Activated CD4-positive, alpha-beta T cell treated with anti-CD3 and anti-CD28 coated beads, Interleukin-2, amount 10 ng/mL, durations not matched to agents 7 days and 5 days (primary cell): ENCODE results near the gene SNX3. TPM values are rescaled to one million over a fixed set of nuclear protein-coding genes. Genes with fewer than 3 reads are reported as not detected.

ENCODE experiments used
- CTCF ChIA-PET: fragments of 350-600 bp; sonication (Branson Sonifier 250); formaldehyde crosslinking; loops from one replicate; lab custom pipeline; 2021; ENCODE audit warnings: antibody characterized with exemption; lab: Charles Lee
- POLR2A ChIA-PET: fragments of 350-600 bp; sonication (Branson Sonifier 250); formaldehyde crosslinking; loops from one replicate; lab custom pipeline; 2021; ENCODE audit warnings: antibody characterized with exemption; lab: Charles Lee
- DNase-seq: peaks from one replicate; pipeline ENCODE4 v3.0.0-alpha.2; 2020
- H3K27ac Mint-ChIP-seq: one replicate; pipeline ENCODE4 v1.8.0; 2021; ENCODE audit warnings: mild to moderate bottlenecking, moderate library complexity, mixed read lengths
- H3K27me3 Mint-ChIP-seq: one replicate; pipeline ENCODE4 v1.8.0; 2021; ENCODE audit warnings: mixed read lengths
- H3K36me3 Mint-ChIP-seq: one replicate; pipeline ENCODE4 v1.8.0; 2021; ENCODE audit warnings: low read depth, mixed read lengths
- H3K4me1 Mint-ChIP-seq: one replicate; pipeline ENCODE4 v1.8.0; 2021; ENCODE audit warnings: mixed read lengths
- H3K4me3 Mint-ChIP-seq: one replicate; pipeline ENCODE4 v1.8.0; 2021; ENCODE audit warnings: mild to moderate bottlenecking, moderate library complexity, mixed read lengths
- H3K9me3 Mint-ChIP-seq: one replicate; pipeline ENCODE4 v1.8.0; 2021; ENCODE audit warnings: mixed read lengths
- total RNA-seq, 2 experiments: library from RNA; stranded (reverse); gene quantifications; one replicate each; pipeline ENCODE4 v1.2.3, GENCODE V29; 2021

Gene SNX3
- total RNA-seq, 2 experiments from 2014 or later = 84.6 to 116 TPM

DNA sequence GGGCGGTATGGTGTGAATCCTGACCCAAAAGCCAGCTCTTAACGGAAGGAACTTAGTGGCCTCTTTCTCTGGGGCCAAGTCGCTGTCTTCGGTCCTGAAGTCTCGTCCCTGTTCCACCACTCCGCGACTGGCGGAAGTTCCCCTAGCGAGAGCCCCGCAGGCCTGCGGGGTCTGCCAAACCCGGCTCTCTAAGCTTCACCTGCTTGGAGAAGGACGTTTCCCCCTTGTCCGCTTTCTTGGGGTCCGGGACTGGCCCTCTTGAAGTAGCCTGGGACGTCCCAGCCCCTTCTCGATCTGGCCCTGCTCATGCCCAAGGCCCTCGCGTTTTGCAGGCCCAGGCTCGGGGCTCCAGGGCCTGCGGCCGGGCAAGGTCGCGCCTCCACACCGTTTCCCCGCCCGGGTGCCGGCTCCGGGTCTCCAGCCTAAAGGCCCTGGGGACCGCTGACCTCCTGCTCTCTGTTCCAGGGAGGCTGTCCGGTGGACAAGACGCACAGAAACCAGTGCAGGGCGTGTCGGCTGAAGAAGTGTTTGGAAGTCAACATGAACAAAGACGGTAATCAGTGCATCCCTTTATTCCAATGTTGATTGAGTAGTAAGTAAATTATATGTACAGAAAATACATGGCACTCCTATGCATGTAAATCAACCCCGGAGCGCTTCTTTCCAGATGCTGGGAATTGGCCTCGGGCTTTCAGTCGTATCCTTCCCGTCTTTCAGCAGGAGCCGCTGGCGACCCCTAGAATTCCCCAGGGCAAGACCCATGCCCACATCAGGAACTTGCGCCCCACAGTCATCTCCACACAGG is 86.3 kb downstream of the SNX3 start:
- Mint-ChIP-seq H3K36me3 (peaks cover 4% of the 10 kb centered on the region), H3K4me1 (peaks cover 13% of the 10 kb centered on the region), H3K27ac (no peak overlapping the region), H3K9me3 (no peaks in the 10 kb centered on the region), H3K27me3 (peaks cover 92% of the 10 kb centered on the region), H3K4me3 (no peak overlapping the region)
- CTCF ChIA-PET = interaction anchor here (0.6 to 1.5 kb wide), 4 partner anchors 10 to 27 kb away, joined by 4 to 7 read pairs (median 4); no protein-coding TSS in a partner anchor
- POLR2A ChIA-PET = no interaction called here
- peak; percentile 43 for DNase-seq

DNA sequence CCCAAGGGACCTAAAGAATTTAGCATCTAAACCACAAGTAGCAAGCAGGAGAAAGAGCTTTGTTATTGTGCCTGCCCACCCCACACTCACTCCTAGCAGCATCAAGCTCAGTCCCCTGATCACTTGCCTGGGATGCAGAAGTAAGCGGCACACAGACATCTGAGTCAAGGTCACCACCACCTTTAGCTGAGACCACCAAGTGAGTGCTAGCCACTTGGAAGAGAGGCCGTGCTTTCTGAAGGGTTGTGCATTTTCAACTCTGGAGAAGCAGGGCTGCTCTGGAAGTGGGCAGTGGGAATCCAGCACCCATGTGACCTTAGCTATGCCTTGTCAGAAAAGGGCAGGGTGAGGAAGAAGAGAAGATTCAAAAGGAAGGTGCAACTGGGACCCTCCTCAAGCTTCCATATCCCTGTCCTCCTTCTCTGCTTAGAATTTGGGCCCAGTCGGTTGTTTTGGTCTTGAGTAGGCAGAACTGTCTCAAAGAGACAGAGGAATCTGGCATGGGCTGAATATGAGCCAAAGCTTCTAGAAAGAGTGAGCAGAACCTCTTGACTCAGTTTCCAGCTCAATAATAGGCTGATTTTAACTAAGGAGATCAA is 88.8 kb downstream of the SNX3 start:
- Mint-ChIP-seq H3K27ac (no peak overlapping the region), H3K4me1 (peaks cover 25% of the 10 kb centered on the region), H3K4me3 (no peak overlapping the region), H3K27me3 (peaks cover 91% of the 10 kb centered on the region), H3K36me3 (peaks cover 4% of the 10 kb centered on the region), H3K9me3 (no peaks in the 10 kb centered on the region)
- DNase-seq = no peak
- CTCF ChIA-PET = interaction anchor here (0.8 to 1.9 kb wide), 5 partner anchors 9 to 57 kb away, joined by 4 read pairs; no protein-coding TSS in a partner anchor
- POLR2A ChIA-PET = interaction anchor here (0.5 kb wide), 1 partner anchor 88 kb away, joined by 4 read pairs; no protein-coding TSS in a partner anchor

DNA sequence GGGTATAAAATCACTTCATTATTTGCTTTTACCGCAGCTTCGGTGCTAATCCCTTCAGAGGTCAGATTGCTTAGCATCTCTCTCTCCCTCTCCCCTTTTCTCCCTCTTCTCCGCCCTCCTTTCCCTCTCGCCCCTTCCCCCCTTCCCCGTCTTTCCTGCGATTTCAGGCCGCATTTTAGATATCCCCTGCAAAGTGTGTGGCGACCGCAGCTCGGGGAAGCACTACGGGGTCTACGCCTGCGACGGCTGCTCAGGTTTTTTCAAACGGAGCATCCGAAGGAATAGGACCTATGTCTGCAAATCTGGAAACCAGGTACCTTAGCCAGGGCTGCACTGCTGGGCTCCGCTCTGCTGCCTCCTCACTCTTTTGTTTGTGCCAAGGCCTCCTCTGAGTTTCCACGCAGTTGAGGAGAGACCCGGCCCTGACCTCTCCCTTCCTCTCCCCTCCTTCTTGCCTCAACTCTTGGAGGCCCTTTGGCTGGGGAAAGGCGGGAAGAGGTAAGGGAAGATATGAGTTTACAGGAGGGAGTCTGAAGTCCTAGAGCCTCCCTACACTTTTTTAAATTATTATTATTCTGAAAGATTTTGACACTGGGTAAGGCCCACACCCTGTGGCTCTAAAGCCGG is 89.4 kb downstream of the SNX3 start:
- CTCF ChIA-PET = interaction anchor here (0.8 to 1.9 kb wide), 5 partner anchors 9 to 57 kb away, joined by 4 read pairs; no protein-coding TSS in a partner anchor

DNA sequence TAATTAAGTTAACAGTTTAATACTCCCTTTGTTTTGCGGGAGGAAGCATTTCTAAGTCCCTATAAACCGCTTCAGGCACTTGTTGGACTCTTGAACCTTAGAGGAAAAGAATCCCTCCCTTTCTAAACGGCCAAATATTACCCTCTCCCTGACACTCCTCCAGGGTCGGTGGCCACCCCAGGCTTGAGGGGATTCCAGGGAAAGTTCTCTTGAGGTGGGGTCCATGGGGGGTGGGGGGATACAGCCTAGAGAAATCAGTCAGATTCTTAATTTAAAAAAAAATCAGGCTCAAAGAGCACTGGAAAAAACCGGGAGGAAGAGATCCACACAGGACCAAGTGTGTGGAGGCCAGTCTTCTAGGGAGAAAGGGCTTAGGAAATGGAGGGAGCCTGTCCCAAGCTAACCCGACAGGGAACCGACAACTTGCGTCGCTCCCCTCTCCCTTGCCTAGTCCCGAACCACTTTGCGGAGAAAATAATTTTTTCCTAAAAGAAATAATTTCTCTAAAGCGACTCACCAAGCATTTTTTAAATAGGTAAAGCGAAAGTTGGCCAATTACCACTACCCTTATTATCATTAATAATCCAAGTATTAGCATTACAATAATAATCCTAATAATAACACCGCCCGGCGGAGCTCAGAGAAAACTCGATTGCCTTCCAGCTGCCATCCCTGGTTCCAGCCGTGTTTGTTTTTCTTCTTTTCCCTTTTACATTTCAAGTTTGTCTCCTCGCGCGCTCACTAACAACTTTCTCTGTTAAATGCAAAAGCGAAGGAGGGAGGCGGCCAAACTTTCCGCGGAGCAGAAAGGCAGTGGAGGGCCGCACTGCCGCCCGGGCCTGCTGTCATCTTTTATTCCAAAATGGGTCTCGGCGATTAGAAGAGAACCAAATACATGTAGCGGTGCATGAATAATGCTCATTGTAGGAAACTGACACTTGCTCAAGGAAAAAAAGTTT is 90.2 kb downstream of the SNX3 start:
- POLR2A ChIA-PET = no interaction called here
- CTCF ChIA-PET = interaction anchor here (1.7 to 1.9 kb wide), 2 partner anchors 51 to 54 kb away, joined by 4 read pairs; no protein-coding TSS in a partner anchor
- H3K4me1 Mint-ChIP-seq = peaks cover 26% of the 10 kb centered on the region

More for the DNA sequence above, 89.4 kb downstream of the SNX3 start:
- no peak overlapping the region for H3K4me3 Mint-ChIP-seq
- peaks cover 27% of the 10 kb centered on the region for H3K4me1 Mint-ChIP-seq
- H3K9me3 Mint-ChIP-seq = no peaks in the 10 kb centered on the region
- peaks cover 4% of the 10 kb centered on the region for H3K36me3 Mint-ChIP-seq
- POLR2A ChIA-PET = interaction anchor here (0.5 kb wide), 1 partner anchor 89 kb away, joined by 4 read pairs; no protein-coding TSS in a partner anchor
- H3K27me3 Mint-ChIP-seq = peaks cover 90% of the 10 kb centered on the region
- no peak for DNase-seq
- H3K27ac Mint-ChIP-seq = no peak overlapping the region

DNA sequence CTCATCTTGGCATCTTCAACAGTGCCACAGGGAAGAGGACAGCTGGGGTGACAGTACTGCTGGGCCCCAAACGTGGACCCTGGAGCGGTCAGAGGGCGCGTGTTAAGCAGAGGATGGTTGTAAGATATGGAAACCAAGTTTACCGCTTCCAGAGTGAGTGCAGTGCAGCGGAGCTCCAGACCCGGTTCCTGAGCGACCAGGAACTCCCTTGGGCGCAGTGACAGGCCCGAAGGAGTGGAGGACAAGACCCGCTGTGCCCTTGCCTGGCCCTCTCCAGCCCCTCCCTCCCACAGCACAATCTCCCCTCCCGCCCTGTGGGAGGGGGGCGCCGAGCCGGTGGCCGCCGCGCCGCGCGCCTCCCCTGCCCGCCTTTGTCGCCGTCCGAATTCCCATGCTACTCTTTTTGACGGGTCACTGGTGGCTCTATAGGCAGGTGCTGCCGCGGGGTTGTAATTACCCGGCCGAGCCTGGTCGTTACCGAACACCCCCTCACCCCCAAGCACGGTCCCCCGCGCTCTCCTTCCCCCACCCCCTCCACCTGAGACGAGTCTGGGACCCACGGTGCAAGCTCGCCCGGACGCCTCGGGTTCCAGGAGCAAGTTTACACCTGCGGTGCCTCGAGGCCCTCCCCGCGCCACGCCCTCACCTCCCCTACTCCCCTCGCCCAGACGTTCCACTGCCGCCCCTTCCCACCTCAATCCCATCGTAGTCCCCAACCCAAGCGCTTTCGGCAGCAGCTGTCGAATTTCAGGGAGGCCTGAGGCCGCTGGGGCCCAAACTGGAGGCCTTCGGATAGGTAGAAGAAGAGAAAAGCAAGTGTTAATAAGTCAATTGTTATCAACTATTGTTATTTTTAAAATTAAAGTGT is 91.1 kb downstream of the SNX3 start:
- H3K27ac Mint-ChIP-seq = peak overlapping the region; percentile 64
- H3K27me3 Mint-ChIP-seq = peaks cover 90% of the 10 kb centered on the region
- DNase-seq = no peak
- no peaks in the 10 kb centered on the region for H3K9me3 Mint-ChIP-seq
- H3K36me3 Mint-ChIP-seq = peaks cover 3% of the 10 kb centered on the region
- no peak overlapping the region for H3K4me3 Mint-ChIP-seq
- H3K4me1 Mint-ChIP-seq = peaks cover 25% of the 10 kb centered on the region
- ChIA-PET CTCF (interaction anchor here (0.5 to 1.7 kb wide), 4 partner anchors 51 to 1174 kb away, joined by 3 read pairs; no protein-coding TSS in a partner anchor), POLR2A (no interaction called here)

More for the DNA sequence above, 90.2 kb downstream of the SNX3 start:
- Mint-ChIP-seq H3K4me3 (no peak overlapping the region), H3K9me3 (no peaks in the 10 kb centered on the region), H3K27ac (peak overlapping the region; percentile 9), H3K36me3 (peaks cover 3% of the 10 kb centered on the region), H3K27me3 (peaks cover 90% of the 10 kb centered on the region)
- DNase-seq = no peak

DNA sequence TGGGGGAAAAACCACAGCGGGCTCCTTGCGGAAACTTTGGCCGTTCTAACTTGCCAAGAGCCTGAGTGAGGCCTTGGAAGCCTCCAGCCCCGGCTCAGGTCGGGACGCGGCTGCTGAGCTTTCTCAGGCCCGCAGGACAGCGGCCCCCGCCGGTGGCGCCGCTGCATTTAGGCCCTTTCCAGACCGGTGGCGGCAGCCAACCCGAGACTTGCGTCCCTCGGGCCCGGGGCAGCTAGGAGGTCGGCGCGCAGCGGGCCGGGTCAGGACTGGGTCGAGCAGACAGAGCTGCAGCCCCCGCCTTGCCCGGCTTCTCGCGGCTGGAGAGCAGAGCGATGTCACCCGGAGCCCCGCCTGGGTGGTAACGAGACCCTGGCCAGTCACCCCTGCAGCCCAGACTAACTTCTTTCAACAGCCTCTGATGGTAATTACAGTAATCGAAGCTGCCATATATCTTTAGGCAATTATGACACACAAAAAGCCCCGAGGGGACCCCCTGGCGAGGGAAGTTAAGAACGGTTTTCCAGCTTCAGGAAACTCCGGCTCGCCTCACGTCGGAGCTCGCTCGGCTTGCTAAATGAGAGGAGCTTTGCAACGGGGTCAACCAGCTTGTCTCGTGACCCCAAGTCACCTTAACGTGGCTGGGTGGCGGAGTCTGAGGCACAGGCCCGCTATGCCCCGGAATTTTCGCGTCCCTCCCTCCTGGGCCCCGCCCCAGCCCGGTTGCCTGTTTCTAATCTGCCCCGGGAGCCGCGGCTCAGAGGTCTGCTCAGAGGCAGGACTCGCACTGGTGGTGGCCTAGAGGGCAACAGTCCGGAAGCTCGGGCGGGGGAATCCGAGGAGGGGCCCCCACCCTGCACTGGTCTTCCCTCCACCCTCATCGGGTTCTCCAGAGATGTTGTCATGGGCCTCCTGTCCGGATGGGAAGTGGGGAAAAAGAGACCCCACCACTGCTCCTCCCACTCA is 92.1 kb downstream of the SNX3 start:
- H3K27ac Mint-ChIP-seq = peak overlapping the region; percentile 64
- POLR2A ChIA-PET = no interaction called here

DNA sequence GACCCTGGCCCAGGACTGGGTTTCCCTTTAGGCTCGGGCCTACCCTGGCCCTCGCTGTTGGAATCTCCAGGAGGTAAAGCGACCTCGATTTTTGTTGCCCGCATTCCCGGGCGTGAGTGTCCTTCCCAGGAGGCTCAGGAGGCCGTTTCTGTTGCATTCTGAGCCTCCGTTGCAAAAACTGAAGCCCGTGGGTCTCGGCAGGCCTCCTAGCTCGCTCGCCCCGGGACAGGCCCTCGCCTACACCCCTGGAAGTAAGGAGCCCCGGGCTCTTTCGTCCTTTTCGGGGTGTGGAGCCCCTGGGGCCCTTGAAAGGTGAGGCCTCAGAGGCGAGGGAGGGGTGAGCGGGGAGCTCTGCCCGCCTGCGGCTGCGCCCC is 92.8 kb downstream of the SNX3 start:
- Mint-ChIP-seq H3K9me3 (no peaks in the 10 kb centered on the region), H3K27ac (no peak overlapping the region), H3K4me1 (peaks cover 30% of the 10 kb centered on the region), H3K27me3 (peaks cover 94% of the 10 kb centered on the region), H3K36me3 (peaks cover 4% of the 10 kb centered on the region), H3K4me3 (peak overlapping the region; percentile 43)
- ChIA-PET POLR2A (no interaction called here), CTCF (interaction anchor here (0.6 to 1.4 kb wide), 5 partner anchors 13 to 324 kb away, joined by 3 to 7 read pairs (median 3); no protein-coding TSS in a partner anchor)
- no peak for DNase-seq

More for the DNA sequence above, 92.1 kb downstream of the SNX3 start:
- H3K4me3 Mint-ChIP-seq = no peak overlapping the region
- H3K36me3 Mint-ChIP-seq = peaks cover 3% of the 10 kb centered on the region
- H3K27me3 Mint-ChIP-seq = peaks cover 90% of the 10 kb centered on the region
- H3K4me1 Mint-ChIP-seq = peaks cover 29% of the 10 kb centered on the region
- no peak for DNase-seq
- CTCF ChIA-PET = interaction anchor here (0.5 to 1.7 kb wide), 9 partner anchors 13 to 1173 kb away, joined by 3 to 7 read pairs (median 3); no protein-coding TSS in a partner anchor
- H3K9me3 Mint-ChIP-seq = no peaks in the 10 kb centered on the region

DNA sequence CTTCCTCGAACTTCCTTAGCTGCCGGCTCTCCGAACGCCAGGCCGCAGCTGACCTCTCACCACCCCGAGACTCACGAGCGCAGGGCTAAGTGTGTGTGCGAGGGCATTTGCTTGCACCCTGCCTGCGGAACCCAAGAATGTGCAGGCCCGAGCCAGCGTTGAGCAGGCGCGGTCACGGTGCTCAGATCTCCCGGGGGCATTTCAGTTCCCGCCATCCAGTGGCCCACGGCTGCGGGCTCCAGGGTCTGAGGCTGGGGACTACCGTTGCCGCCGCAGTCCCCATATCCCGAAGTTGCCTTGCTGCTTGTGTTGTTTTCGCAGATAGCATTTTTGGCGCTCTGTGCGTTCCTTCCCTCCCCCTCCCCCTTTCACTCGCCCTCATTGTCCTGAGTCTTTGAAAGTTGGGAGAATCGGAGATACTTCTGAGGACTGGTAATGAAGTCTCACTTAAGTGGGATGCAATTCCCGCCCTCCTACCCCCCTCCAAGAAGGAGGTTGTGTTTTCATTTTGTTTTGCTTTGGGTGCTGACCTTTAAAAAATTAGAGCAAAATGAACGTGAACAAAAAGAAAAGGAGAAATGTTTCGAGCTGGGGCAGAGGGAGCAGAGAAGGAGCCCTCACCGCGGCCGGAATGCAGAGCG is 93.3 kb downstream of the SNX3 start:
- Mint-ChIP-seq H3K27ac (peak overlapping the region; percentile 80), H3K36me3 (peaks cover 4% of the 10 kb centered on the region), H3K9me3 (no peaks in the 10 kb centered on the region), H3K4me3 (peak overlapping the region; percentile 43), H3K27me3 (peaks cover 94% of the 10 kb centered on the region), H3K4me1 (peaks cover 30% of the 10 kb centered on the region)
- POLR2A ChIA-PET = no interaction called here
- DNase-seq = no peak
- CTCF ChIA-PET = interaction anchor here (0.7 to 1.4 kb wide), 3 partner anchors 11 to 55 kb away, joined by 4 to 7 read pairs (median 4); no protein-coding TSS in a partner anchor

DNA sequence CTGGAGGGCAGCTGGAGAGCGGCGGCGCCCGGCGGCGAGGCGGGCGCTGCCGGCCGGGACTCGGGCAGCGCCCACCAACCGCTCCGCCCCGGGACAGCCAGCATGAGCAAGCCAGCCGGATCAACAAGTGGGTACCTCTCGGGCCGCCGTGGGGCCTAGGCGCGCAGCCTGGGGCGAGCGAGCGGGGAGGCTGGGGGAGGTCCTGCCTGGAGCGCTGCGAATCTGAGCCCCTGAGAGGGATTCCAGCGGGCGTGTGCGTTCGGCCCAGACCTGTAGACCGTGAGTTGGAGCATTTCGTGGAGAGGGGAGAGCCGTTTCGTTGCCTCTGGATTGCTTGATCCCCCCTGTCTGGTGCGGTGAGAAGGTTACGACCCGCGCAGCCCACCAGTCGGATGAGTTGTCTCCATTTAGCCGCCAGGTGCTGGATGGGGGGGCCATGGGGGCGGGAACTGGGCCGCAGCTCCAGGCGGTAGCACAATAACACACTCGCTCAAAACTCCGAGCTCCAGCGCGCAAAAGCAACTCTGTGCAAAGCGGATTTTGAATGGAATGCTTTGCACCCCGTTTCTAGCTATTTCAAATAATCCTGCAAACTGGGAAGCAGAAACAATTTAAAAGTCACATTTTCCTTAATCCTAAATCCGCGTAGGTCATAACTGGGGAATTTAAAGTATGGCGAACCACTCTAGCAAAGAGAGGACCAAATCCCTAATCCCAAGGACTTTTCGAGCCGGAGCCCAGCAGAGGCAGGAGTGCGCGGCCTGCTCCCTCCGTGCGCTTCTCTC is 94.0 kb downstream of the SNX3 start:
- Mint-ChIP-seq H3K27me3 (peaks cover 94% of the 10 kb centered on the region), H3K4me3 (peak overlapping the region; percentile 43), H3K27ac (peak overlapping the region; percentile 80), H3K9me3 (no peaks in the 10 kb centered on the region), H3K36me3 (peaks cover 4% of the 10 kb centered on the region), H3K4me1 (peaks cover 30% of the 10 kb centered on the region)
- CTCF ChIA-PET = interaction anchor here (0.7 kb wide), 1 partner anchor 12 kb away, joined by 4 read pairs; no protein-coding TSS in a partner anchor
- POLR2A ChIA-PET = no interaction called here
- no peak for DNase-seq
